Fibroblast of mammary gland (primary cell): ENCODE data around the gene PARK7.
"Not testable (repeated sequence)": the region's sequence is repeated elsewhere in the genome, so short reads cannot be mapped to it uniquely, and the experiment has no call there.

Experiments
- DNase-seq: peaks from one replicate; pipeline ENCODE4 v3.0.0-alpha.2; 2010; ENCODE audit warnings: low read depth
- H3K4me3 ChIP-seq: 2 replicates; pipeline ENCODE4 v1.5.1; 2011; ENCODE audit warnings: low read depth, mild to moderate bottlenecking, low read length, moderate library complexity; ENCODE audit not compliant: control insufficient read depth
- TF ChIP-seq, protein P1 (sequence below): conservative IDR thresholded peaks from 2 replicates; pipeline ENCODE4 v1.5.1; 2011; ENCODE audit warnings: low read depth, low read length, inconsistent platforms; ENCODE audit not compliant: control insufficient read depth, insufficient read depth

The PARK7 gene

DNA sequence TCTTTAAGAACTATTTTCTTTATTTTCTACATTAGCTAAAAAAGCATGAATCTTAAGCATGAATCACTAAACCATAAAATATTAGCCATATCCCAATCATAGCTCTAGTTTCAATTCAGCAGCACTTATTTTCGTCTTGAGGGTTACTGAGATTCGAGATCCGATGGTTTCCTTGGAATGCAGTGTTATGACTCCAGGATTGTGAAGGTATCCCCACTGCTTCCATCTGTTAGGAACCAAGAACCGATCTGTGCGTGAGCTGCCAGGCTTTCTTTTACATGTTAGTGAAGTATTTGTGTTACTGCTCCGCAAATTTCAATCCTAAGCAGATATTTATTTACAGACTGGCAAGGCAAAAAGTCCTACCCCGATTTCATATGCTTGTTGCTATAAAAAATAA is 39.7 kb upstream of the PARK7 start:
- peak; percentile 65 for DNase-seq
- no peak overlapping the region for H3K4me3 ChIP-seq
- TF ChIP-seq, protein P1, sequence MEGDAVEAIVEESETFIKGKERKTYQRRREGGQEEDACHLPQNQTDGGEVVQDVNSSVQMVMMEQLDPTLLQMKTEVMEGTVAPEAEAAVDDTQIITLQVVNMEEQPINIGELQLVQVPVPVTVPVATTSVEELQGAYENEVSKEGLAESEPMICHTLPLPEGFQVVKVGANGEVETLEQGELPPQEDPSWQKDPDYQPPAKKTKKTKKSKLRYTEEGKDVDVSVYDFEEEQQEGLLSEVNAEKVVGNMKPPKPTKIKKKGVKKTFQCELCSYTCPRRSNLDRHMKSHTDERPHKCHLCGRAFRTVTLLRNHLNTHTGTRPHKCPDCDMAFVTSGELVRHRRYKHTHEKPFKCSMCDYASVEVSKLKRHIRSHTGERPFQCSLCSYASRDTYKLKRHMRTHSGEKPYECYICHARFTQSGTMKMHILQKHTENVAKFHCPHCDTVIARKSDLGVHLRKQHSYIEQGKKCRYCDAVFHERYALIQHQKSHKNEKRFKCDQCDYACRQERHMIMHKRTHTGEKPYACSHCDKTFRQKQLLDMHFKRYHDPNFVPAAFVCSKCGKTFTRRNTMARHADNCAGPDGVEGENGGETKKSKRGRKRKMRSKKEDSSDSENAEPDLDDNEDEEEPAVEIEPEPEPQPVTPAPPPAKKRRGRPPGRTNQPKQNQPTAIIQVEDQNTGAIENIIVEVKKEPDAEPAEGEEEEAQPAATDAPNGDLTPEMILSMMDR: no peak

DNA sequence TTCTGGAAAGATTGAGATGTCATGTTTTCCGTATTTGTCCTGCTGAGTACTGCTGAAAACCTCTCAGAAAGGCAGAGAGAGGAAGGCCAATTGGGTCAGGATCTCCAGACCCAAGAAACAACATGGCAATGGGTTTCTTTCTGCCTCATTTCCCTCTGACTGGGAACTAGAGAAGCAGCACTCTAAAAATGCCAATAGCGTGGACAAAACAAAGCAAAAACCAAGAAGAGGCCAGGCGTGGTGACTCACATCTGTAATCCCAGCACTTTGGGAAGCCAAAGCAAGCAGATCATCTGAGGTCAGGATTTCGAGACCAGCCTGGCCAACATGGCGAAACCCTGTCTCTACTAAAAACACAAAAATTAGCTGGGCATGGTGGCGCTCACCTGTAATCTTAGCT is 39.2 kb upstream of the PARK7 start:
- TF ChIP-seq, protein P1: no peak
- peak; percentile 67 for DNase-seq
- no peak overlapping the region for H3K4me3 ChIP-seq

DNA sequence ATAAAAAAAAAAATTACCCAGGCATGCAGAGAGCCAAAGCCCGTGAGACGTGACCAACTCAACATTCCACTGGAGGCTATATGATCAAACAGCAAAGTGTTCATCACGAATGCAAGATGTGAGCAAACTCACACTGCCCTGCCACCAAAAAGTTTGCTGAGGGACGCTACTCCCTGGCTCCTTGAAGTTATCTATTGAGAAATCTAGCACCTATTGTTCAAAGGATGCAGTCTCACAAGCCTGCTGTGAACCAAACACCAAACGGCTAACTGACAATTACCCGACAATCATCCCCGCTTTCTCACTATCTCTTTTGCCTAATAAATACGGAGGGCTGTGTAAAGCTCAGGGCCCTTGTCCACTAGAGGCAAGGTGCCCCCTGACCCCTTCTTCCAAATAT is 34.5 kb upstream of the PARK7 start:
- not testable (repeated sequence) for H3K4me3 ChIP-seq, DNase-seq

DNA sequence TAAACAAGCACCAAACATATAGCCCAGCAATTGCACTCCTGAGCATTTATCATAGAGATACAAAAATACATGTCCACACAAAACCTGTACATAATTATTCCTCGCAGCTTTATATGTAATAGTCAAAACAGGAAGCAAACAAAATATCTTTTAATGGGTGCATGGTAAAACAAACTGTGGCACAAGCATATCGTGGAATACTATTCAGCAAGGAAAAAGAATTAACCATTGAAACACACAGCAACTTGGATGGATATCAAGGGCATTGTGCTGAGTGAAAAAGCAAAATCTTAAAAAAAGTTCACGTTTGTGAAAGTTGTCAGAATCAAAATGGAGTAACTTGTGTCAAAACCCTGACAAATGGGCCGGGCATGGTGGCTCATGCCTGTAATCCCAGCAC is 33.3 kb upstream of the PARK7 start:
- TF ChIP-seq, protein P1: no peak
- DNase-seq: no peak
- H3K4me3 ChIP-seq: no peak overlapping the region

DNA sequence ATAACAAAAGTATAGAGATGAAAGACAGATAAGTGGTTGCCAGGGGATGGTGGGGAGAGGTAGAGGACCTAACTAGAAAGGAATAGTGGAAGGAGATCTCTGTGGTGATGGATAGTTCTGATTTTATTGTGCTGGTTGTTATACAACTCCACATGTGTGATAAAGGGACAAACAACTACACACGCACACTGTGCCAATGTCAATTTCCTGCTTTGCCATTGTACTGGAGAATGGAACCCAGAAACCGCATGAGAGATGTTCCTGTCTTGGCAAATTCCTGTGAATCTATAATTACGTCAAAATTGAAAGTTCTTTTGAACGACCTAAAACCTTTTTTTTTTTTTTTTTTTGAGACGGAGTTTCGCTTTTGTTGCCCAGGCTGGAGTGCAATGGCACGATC is 31.9 kb upstream of the PARK7 start:
- TF ChIP-seq, protein P1: no peak
- H3K4me3 ChIP-seq: no peak overlapping the region
- no peak for DNase-seq

DNA sequence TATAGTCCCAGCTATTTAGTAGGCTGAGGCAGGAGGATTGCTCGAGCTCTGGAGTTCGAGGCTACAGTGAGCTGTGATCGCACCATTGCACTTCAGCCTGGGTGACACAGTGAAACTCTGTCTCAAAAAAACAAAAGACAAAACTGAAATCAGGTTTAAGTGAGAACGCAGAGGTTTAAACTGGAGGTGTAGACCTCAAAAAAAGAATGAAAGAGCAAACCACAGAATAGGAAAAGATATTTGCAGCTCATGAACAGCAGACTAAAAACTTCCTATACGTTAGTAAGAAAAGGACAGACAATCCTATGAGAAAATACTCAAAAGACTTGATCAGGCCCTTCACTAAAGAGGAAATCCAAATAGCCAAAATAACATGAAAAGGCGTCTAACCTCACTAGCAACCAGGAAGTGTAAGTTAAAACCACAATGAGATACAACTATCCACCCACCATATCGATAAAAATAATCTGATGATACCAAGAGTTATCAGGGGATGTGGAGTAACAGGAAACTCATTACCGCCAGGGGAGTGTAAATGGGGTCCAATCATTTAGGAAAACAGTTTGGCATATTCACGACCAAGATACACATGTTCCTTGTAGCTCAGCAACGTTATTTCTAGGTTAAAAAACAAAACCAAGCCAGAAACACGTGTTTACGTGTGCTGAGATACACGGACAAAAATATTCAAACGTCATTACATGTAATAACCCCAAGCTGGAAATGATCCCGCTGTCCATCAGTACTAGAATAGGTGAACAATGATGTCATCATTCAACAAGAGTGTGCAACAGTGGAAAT is 30.7 kb upstream of the PARK7 start:
- TF ChIP-seq, protein P1: no peak
- no peak for DNase-seq
- H3K4me3 ChIP-seq: no peak overlapping the region

DNA sequence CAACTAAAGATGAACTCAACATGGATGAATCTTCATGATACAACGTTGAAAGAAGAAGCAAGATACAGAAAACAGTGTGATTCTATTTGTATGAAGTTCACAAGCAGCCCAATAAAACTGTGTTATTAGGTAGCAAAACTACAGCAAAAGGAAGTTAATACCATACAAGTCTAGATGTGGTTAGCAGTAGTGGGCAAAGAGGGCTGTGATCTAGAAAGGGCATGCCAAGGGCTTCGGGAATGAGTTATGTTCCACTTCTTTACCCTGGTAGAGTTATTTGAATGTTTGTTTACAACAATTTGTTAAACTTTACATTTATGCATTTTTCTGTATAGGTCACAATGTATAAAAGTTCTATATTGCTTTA is 30.1 kb upstream of the PARK7 start:
- no peak for DNase-seq
- H3K4me3 ChIP-seq: no peak overlapping the region
- TF ChIP-seq, protein P1: no peak
